ENCODE data around the gene GTPBP2.
A peak's percentile ranks its signal among the peaks of the same experiment; 100 is the strongest.

Gene GTPBP2

GRCh38 chr6:43575105-43575771, 53.8 kb downstream of the GTPBP2 start:
- peak overlapping the region; percentile 99 for H3K4me2 ChIP-seq (ENCODE audit: low read length)
- peaks cover 45% of the 10 kb centered on the region for H3K79me2 ChIP-seq (ENCODE audit: insufficient read depth, low read length)
- peaks cover 29% of the 10 kb centered on the region for H3K4me1 ChIP-seq (ENCODE audit: insufficient read depth, low read length, severe bottlenecking)
- no peaks in the 10 kb centered on the region for H3K9me3 ChIP-seq (ENCODE audit: low read length)
- H3K9me2 ChIP-seq (ENCODE audit: low read depth, low read length), result no peaks in the 10 kb centered on the region
- H3K4me3 ChIP-seq (ENCODE audit: low read depth, low read length, poor library complexity, severe bottlenecking), result peak overlapping the region; percentile 77
- H3F3A ChIP-seq (ENCODE audit: insufficient read depth, low read length), result no peaks in the 10 kb centered on the region
- no peaks in the 10 kb centered on the region for H3K27me3 ChIP-seq (ENCODE audit: insufficient read depth, low read length)
- H4K20me1 ChIP-seq (ENCODE audit: insufficient read depth, low read length), result no peaks in the 10 kb centered on the region
- H3K27ac ChIP-seq (ENCODE audit: low read depth, low read length, poor library complexity, severe bottlenecking), result no peak overlapping the region
- H3K36me3 ChIP-seq (ENCODE audit: insufficient read depth, low read length), result peaks cover 43% of the 10 kb centered on the region
- H2AFZ ChIP-seq (ENCODE audit: low read length), result no peak overlapping the region
- TF ChIP-seq EZH2 (IDR thresholded peaks at IDR 0.05; ENCODE audit: borderline replicate concordance, low read length) (no peak), CTCF (IDR thresholded peaks at IDR 0.05; ENCODE audit: low read length) (no peak)
- H3K9ac ChIP-seq (ENCODE audit: low read length), result peak overlapping the region; percentile 87

GRCh38 chr6:43572015-43572414, 57.0 kb downstream of the GTPBP2 start:
- Histone ChIP-seq H3K9ac (ENCODE audit: low read length) (no peak overlapping the region), H3K4me1 (ENCODE audit: insufficient read depth, low read length, severe bottlenecking) (peaks cover 8% of the 10 kb centered on the region), H4K20me1 (ENCODE audit: insufficient read depth, low read length) (no peaks in the 10 kb centered on the region), H2AFZ (ENCODE audit: low read length) (no peak overlapping the region), H3K27me3 (ENCODE audit: insufficient read depth, low read length) (no peaks in the 10 kb centered on the region), H3K4me3 (ENCODE audit: low read depth, low read length, poor library complexity, severe bottlenecking) (no peak overlapping the region), H3F3A (ENCODE audit: insufficient read depth, low read length) (no peaks in the 10 kb centered on the region), H3K27ac (ENCODE audit: low read depth, low read length, poor library complexity, severe bottlenecking) (no peak overlapping the region), H3K4me2 (ENCODE audit: low read length) (no peak overlapping the region), H3K36me3 (ENCODE audit: insufficient read depth, low read length) (peaks cover 59% of the 10 kb centered on the region), H3K9me2 (ENCODE audit: low read depth, low read length) (no peaks in the 10 kb centered on the region), H3K9me3 (ENCODE audit: low read length) (no peaks in the 10 kb centered on the region), H3K79me2 (ENCODE audit: insufficient read depth, low read length) (peaks cover 20% of the 10 kb centered on the region)
- no peak for TF ChIP-seq CTCF (IDR thresholded peaks at IDR 0.05; ENCODE audit: low read length)
- no peak for TF ChIP-seq EZH2 (IDR thresholded peaks at IDR 0.05; ENCODE audit: borderline replicate concordance, low read length)

GRCh38 chr6:43570876-43571441, 58.1 kb downstream of the GTPBP2 start:
- Histone ChIP-seq H3K4me2 (ENCODE audit: low read length) (no peak overlapping the region), H3F3A (ENCODE audit: insufficient read depth, low read length) (no peaks in the 10 kb centered on the region), H4K20me1 (ENCODE audit: insufficient read depth, low read length) (no peaks in the 10 kb centered on the region), H3K27me3 (ENCODE audit: insufficient read depth, low read length) (no peaks in the 10 kb centered on the region), H3K36me3 (ENCODE audit: insufficient read depth, low read length) (peaks cover 64% of the 10 kb centered on the region), H3K9me3 (ENCODE audit: low read length) (no peaks in the 10 kb centered on the region), H3K27ac (ENCODE audit: low read depth, low read length, poor library complexity, severe bottlenecking) (no peak overlapping the region), H3K4me3 (ENCODE audit: low read depth, low read length, poor library complexity, severe bottlenecking) (no peak overlapping the region), H3K9ac (ENCODE audit: low read length) (no peak overlapping the region), H3K4me1 (ENCODE audit: insufficient read depth, low read length, severe bottlenecking) (peaks cover 8% of the 10 kb centered on the region), H3K9me2 (ENCODE audit: low read depth, low read length) (no peaks in the 10 kb centered on the region), H3K79me2 (ENCODE audit: insufficient read depth, low read length) (peaks cover 11% of the 10 kb centered on the region), H2AFZ (ENCODE audit: low read length) (no peak overlapping the region)
- no peak for TF ChIP-seq EZH2 (IDR thresholded peaks at IDR 0.05; ENCODE audit: borderline replicate concordance, low read length)
- TF ChIP-seq CTCF (IDR thresholded peaks at IDR 0.05; ENCODE audit: low read length), result no peak

Measured in OCI-LY1 (cell line).